H7 (cell line): ENCODE results near the gene FAM163B. TPM values are rescaled to one million over a fixed set of nuclear protein-coding genes. Genes with fewer than 3 reads are reported as not detected.
A peak's percentile ranks its signal among the peaks of the same experiment; 100 is the strongest.

Experiments
- DNase-seq: peaks from one replicate; pipeline ENCODE4 v3.0.0; 2012
- H3K27me3 ChIP-seq: 2 replicates; pipeline ENCODE4 v1.6.0; 2011; ENCODE audit warnings: mild to moderate bottlenecking, low read length; ENCODE audit not compliant: control insufficient read depth, insufficient read depth
- H3K36me3 ChIP-seq: replicated peaks from 2 replicates; pipeline ENCODE4 v1.5.1; 2011; ENCODE audit warnings: low read length; ENCODE audit not compliant: control insufficient read depth, insufficient read depth
- H3K4me3 ChIP-seq: 2 replicates; pipeline ENCODE4 v1.5.1; 2011; ENCODE audit warnings: low read depth, mild to moderate bottlenecking, control low read depth, low read length, moderate library complexity; ENCODE audit not compliant: insufficient read depth
- total RNA-seq: library from RNA; depleted of rRNA; stranded (reverse); fragments of >200 nt; shearing (Covaris generic); gene quantifications from 2 replicates; pipeline ENCODE4 v1.2.3, GENCODE V29; 2014

FAM163B gene
- total RNA-seq, 1 experiment from 2014 or later = 1.2 TPM

DNA sequence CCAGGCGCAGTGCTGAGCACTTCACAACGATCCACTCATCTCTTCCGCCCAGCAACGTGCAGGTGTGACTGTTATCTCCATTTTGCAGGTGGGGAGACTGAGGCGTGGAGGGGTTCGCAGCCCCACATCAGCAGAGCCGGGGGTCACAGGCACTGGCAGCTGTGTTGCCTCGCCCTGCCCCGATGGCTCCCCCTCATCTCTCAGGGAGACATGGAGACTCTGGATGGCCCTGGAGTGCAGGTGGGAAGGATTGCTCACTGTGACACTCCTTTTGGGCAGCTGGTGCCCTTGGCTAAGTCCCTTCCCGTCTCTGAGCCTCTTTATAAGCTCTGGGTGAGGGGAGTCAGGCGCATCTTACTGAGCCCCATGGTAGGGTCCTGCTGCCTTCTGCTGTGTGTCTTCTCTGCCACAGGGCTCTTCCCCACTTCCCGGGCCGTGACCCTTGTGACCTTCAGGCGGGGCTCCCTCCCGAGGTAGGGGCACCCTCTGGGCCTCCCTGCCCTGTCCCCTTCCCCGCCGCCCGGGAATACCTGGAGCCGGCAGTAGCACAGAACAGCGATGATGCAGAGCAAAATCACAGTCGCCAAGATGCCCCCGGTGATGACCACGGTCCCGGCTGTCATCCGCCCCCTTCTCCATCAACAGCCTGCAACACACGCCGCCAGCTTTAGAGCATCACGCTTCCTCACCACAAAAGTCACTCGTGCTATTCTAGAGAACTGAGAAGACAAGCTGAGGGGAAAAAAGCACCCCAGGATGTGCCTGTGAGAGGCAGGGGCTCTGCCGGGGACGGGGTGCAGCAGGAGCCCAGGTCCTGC, 29.4 kb downstream of the FAM163B start:
- DNase-seq = no peak
- Histone ChIP-seq H3K4me3 (no peak overlapping the region), H3K36me3 (no peaks in the 10 kb centered on the region), H3K27me3 (no peaks in the 10 kb centered on the region)

DNA sequence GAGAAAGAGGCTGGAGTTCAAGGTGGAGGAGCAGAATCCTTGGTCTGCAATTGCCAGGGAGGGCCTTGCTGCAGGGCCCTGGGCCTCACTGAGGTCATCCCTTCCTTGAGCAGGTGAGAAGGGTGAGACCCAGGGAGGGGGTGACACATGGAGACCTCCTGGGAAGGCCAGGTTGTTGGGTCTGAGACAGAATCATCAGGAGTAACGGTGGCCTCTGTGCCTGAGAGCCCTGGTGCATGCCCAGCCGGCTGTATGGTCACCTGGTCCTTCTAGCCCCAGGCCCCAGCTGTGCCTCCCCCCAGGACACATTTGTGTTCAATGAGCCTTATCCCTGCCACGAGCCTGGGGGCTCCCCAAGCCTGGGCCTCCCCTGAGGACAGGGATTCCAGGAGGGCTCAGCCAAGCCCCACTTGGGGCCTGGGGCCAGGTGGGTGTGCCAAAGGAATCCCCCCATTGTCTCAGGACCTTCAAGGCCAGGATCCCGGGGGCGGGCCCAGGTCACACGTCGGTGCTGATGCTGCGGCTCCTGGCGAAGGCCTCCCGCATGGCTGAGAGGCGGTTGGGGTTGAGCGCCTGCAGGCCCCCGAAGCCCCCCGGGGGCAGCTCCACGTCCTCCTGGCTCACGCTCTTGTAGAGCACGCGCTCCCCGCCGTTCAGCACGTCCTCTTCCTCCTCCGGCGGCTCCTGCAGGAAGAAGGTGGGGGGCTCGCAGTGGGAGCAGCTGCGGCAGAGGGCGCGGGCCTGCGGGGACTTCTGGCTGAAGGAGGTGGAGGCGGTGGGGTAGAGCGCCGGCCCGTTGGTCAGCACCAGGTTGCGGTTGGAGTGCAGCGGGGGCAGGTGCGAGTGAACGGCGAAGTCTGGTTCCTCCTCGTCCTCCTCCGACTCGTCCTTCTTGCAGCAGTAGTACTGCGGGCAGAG, 30.4 kb downstream of the FAM163B start:
- no peaks in the 10 kb centered on the region for H3K36me3 ChIP-seq
- no peak overlapping the region for H3K4me3 ChIP-seq
- no peaks in the 10 kb centered on the region for H3K27me3 ChIP-seq
- DNase-seq = peak; percentile 70

GRCh38 chr9:133577737-133578112, 31.5 kb downstream of the FAM163B start:
- Histone ChIP-seq H3K4me3 (no peak overlapping the region), H3K36me3 (no peaks in the 10 kb centered on the region), H3K27me3 (no peaks in the 10 kb centered on the region)
- DNase-seq = no peak

- no peaks in the 10 kb centered on the region for H3K36me3 ChIP-seq
- peak; percentile 66 for DNase-seq
- H3K27me3 ChIP-seq = no peaks in the 10 kb centered on the region
- H3K4me3 ChIP-seq = no peak overlapping the region
Measured at GRCh38 chr9:133576875-133577736, 32.1 kb downstream of the FAM163B start.

DNA sequence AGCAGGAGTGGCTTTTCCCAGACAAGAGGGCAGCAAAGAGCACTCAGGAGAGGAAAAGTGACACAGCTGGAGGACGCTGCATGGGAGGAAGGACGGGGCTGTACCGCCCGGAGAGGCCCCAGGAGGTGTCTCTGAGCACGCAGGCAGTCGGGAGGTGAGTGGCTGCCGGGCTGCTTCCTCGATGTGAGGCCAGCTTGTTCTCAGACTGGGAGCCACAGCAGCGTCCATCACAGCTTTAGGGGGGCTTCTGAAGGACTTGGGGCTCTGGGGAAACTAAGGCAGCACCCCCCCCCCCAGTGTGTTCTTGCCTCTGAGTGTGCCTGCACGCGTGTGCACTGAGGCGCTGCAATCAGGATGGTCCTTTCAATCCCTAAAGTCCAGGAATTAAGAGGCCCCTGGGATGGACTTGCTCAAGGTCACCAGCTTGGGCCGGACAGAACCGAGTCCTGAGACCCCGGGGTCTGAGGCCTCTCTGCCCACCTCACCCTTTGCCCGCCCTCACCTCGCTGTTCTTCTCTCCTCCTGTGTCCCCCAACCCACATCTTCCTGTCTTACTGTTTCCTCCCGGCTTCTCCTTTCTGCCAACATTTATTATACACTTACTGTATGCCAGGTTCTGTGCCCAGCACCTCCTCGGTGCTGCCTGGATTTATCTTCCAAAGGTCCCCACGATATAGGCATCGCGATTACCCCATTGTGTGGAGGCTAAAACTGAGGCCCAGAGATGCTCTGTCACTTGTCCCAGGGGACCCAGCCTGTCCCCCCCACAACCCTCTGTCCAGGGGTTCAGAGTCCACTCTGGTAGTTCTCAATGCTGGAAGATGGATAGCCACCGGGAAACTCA, 32.9 kb downstream of the FAM163B start:
- Histone ChIP-seq H3K27me3 (no peaks in the 10 kb centered on the region), H3K4me3 (no peak overlapping the region), H3K36me3 (no peaks in the 10 kb centered on the region)
- peak; percentile 69 for DNase-seq

GRCh38 chr9:133575186-133576030, 33.8 kb downstream of the FAM163B start:
- H3K27me3 ChIP-seq = no peaks in the 10 kb centered on the region

DNA sequence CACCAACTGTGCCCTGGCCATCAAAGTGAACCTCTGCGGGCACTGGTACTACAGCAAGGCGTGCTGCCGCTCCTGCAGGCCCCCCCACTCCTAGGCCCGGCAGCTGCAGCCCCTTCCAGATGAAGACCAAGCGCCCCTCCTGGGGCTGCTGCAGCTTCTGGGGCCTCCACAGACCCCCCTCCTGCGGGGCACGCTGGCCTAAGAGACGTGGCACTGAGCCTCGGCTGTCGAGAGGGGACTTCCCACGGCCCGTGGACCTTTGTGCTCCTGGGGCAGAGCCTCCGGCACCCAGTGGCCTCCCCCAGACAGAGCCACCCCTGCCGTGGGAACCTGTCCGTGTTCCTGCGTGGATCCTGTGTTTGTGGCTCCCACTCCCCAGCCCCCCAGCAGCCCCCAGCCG, 34.4 kb downstream of the FAM163B start:
- no peak for DNase-seq
- no peak overlapping the region for H3K4me3 ChIP-seq
- H3K36me3 ChIP-seq = no peaks in the 10 kb centered on the region
- no peaks in the 10 kb centered on the region for H3K27me3 ChIP-seq

More at GRCh38 chr9:133575186-133576030, 33.8 kb downstream of the FAM163B start:
- H3K36me3 ChIP-seq = no peaks in the 10 kb centered on the region
- no peak overlapping the region for H3K4me3 ChIP-seq
- no peak for DNase-seq

- DNase-seq = no peak
- Histone ChIP-seq H3K36me3 (no peaks in the 10 kb centered on the region), H3K27me3 (no peaks in the 10 kb centered on the region), H3K4me3 (no peak overlapping the region)
Measured at GRCh38 chr9:133573791-133574515, 35.2 kb downstream of the FAM163B start.

- H3K36me3 ChIP-seq = no peaks in the 10 kb centered on the region
- H3K4me3 ChIP-seq = no peak overlapping the region
- no peaks in the 10 kb centered on the region for H3K27me3 ChIP-seq
- DNase-seq = no peak
Measured at GRCh38 chr9:133572821-133573361, 36.3 kb downstream of the FAM163B start.

DNA sequence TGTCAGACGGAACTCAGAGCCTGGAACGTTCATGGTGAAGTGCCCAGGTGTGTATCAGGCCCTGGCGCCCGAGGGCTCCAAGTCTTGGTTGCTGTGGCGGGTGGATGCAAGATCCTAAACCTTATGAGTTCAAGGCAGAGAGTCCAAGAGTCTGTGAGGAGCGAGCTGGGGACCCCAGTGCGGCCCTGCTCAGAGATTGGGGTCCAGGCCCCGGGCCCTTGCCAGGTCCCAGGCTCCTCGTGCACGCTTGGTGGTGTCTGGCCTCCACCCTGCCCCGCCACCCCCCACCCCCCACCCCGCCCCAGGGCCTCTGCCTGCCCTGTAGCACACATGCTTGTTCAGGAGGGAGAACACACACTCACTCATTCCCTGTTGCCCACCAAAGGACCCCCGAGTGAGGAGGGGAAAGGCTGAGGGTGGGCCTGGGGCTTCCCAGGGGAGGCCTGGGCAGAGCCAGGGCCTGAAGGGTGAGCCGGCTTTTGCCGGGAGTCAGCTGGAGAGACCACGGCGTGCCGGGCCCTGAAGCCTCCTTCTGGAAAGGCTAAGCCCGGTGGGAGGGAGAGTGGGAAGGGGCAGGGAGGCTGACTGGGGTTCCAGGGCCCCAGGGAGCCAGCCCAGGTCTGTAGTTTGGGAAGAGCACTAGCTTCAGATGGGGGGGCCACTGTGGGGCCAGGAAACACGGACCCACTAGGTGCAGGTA, 37.1 kb downstream of the FAM163B start:
- no peaks in the 10 kb centered on the region for H3K27me3 ChIP-seq
- no peak for DNase-seq
- no peak overlapping the region for H3K4me3 ChIP-seq
- no peaks in the 10 kb centered on the region for H3K36me3 ChIP-seq

GRCh38 chr9:133571391-133571890, 37.7 kb downstream of the FAM163B start:
- Histone ChIP-seq H3K36me3 (no peaks in the 10 kb centered on the region), H3K27me3 (no peaks in the 10 kb centered on the region), H3K4me3 (no peak overlapping the region)
- no peak for DNase-seq

DNA sequence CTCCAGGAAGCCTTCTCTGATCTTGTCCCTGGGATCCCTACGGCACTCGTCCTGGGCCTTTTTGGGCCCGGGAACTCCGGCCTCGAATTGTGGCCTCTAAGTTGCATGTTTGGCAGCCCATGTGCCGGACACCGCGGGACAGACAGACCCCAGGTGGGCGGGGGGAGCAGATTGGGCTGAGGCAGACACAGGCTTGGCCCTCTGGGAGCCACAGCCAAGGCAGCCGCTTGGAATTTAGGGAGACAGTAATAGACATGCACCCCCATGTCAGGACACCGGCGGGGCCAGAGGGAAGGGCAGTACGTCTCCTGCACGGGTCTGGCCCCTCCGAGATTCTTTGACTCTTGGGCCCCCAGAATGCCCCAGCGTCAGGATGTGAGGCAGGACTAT, 38.5 kb downstream of the FAM163B start:
- H3K27me3 ChIP-seq = no peaks in the 10 kb centered on the region
- no peak overlapping the region for H3K4me3 ChIP-seq
- no peak for DNase-seq
- no peaks in the 10 kb centered on the region for H3K36me3 ChIP-seq
